ENCODE measurements around the gene LEMD3. TPM values are rescaled to one million over a fixed set of nuclear protein-coding genes. Genes with fewer than 3 reads are reported as not detected.

Gene LEMD3
- total RNA-seq, 1 experiment from 2014 or later = 57.8 TPM

DNA sequence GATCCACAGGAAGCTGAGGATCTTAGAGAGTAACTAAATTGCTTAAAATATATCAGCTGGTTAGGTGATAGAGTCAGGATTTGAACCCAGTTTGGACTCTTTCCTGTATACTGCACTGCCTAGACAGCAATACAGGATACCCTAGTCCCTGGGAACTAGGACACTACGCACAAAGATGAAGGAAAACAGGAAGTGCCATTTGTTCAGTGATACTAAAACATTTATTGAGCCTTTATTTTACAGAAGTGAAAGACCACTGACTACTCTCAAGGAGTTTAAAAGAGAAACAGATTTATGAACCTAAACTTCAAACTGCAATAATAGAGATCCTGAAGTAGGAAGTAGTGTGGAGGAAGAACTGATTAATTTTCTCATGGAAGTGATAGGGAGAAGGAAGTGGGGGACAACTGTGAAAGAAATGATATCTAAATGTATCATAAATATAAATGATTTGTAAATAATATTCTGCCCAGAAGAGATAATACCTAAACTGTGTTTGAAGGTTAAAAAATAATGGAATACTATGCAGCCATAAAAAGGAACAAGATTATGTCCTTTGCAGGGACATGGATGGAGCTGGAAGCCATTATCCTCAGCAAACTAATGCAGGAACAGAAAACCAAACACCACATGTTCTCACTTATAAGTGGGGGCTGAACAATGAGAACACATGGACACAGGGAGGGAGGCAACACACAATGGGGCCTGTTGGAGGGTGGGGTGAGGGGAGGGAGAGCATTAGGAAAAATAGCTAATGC is 127.3 kb downstream of the LEMD3 start:
- Histone ChIP-seq H3K36me3 (ENCODE audit: low read depth, low read length) (no peaks in the 10 kb centered on the region), H2AFZ (ENCODE audit: low read length) (no peak overlapping the region), H3K9ac (ENCODE audit: low read length) (no peak overlapping the region), H3F3A (ENCODE audit: low read length, unreplicated experiment) (no peaks in the 10 kb centered on the region), H3K79me2 (ENCODE audit: low read length) (no peaks in the 10 kb centered on the region), H3K4me3 (ENCODE audit: low read length) (no peak overlapping the region), H3K9me2 (replicated peaks; ENCODE audit: low read length) (no peaks in the 10 kb centered on the region), H3K27me3 (ENCODE audit: low read length) (no peaks in the 10 kb centered on the region), H4K20me1 (ENCODE audit: low read length) (no peaks in the 10 kb centered on the region), H3K4me2 (ENCODE audit: low read length) (no peak overlapping the region), H3K9me3 (ENCODE audit: low read length) (no peaks in the 10 kb centered on the region), H3K4me1 (ENCODE audit: insufficient read depth, low read length) (no peaks in the 10 kb centered on the region), H3K27ac (ENCODE audit: low read length) (no peak overlapping the region)
- no peak for TF ChIP-seq EZH2phosphoT487 (IDR thresholded peaks at IDR 0.05; ENCODE audit: borderline replicate concordance, low read length)
- TF ChIP-seq, protein P1, sequence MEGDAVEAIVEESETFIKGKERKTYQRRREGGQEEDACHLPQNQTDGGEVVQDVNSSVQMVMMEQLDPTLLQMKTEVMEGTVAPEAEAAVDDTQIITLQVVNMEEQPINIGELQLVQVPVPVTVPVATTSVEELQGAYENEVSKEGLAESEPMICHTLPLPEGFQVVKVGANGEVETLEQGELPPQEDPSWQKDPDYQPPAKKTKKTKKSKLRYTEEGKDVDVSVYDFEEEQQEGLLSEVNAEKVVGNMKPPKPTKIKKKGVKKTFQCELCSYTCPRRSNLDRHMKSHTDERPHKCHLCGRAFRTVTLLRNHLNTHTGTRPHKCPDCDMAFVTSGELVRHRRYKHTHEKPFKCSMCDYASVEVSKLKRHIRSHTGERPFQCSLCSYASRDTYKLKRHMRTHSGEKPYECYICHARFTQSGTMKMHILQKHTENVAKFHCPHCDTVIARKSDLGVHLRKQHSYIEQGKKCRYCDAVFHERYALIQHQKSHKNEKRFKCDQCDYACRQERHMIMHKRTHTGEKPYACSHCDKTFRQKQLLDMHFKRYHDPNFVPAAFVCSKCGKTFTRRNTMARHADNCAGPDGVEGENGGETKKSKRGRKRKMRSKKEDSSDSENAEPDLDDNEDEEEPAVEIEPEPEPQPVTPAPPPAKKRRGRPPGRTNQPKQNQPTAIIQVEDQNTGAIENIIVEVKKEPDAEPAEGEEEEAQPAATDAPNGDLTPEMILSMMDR (conservative IDR thresholded peaks at IDR 0.05; ENCODE audit: low read depth, low read length) = no peak
- no peak for TF ChIP-seq EZH2 (IDR thresholded peaks at IDR 0.05; ENCODE audit: low read length, unreplicated experiment)
- intact Hi-C loops (cut with micrococcal nuclease) = no loop called here
- no TSS peak for BruUV-seq (replicated peaks)
- ChIA-PET CTCF (no interaction called here), POLR2A (ENCODE audit: unreplicated experiment) (no interaction called here)
- DNase-seq (no peak), ATAC-seq (no peak)

Other genes with a start within 250 kb of the LEMD3 start
- gene WIF1, start 48.3 kb upstream of the LEMD3 start, total RNA-seq (2014; rRNA removed) = not detected in 2 replicates
- gene MSRB3, start 109.1 kb downstream of the LEMD3 start, total RNA-seq (2014; rRNA removed) = 4.5 and 5.9 TPM in 2 replicates